Right cardiac atrium (tissue), 5 donors: ENCODE measurements around the gene ENPP3. TPM values are rescaled to one million over a fixed set of nuclear protein-coding genes. Genes with fewer than 3 reads are reported as not detected.

Experiments
- ATAC-seq, 2 donors: fragments of 200-7000 bp; cut with Tn5 transposase; one replicate each; pipeline versions ENCODE4 v1.8.0 to v1.9.1; 2020; ENCODE audit warnings: moderate library complexity in 2 of 2, mild to moderate bottlenecking in 1 of 2
- DNase-seq, 3 donors: peaks; one replicate each; pipeline ENCODE4 v3.0.0-alpha.2; 2020
- H3K27ac ChIP-seq: one replicate; pipeline ENCODE4 v1.5.1; 2013; ENCODE audit warnings: mild to moderate bottlenecking, low read length, control low read depth, moderate library complexity
- H3K27me3 ChIP-seq: one replicate; pipeline ENCODE4 v1.6.1; 2013; ENCODE audit not compliant: control insufficient read depth, insufficient read depth
- H3K4me1 ChIP-seq: one replicate; pipeline ENCODE4 v1.6.1; 2013; ENCODE audit warnings: low read length; ENCODE audit not compliant: control insufficient read depth, insufficient read depth
- H3K4me3 ChIP-seq: one replicate; pipeline ENCODE4 v1.5.1; 2013; ENCODE audit warnings: low read length, control low read depth
- H3K9me3 ChIP-seq: one replicate; pipeline ENCODE4 v1.6.1; 2013; ENCODE audit warnings: low read length; ENCODE audit not compliant: control insufficient read depth
- WGBS: extraction: QIAGEN DNeasy Blood & Tissue Kit; methylation state at CpG from one replicate; pipeline ENCODE4 v1.1.7; 2013; 5-methylcytosine and 5-hydroxymethylcytosine counted together
- intact Hi-C, 4 donors: fragments of 100-400 bp; cut with DNase I; formaldehyde crosslinking; loops; one replicate each; pipeline versions ENCODE4 v1.11.0 to v1.14.0; 2022 to 2023
- polyA plus RNA-seq: library from polyadenylated mRNA; stranded (reverse); fragments of 200-250 nt; gene quantifications from one replicate; pipeline ENCODE4 v1.2.3, GENCODE V29; 2013
- total RNA-seq, 4 donors: library from RNA; stranded (reverse); fragmentation: NEBNext Ultra II Directional; extraction: Animal tissue kit (Norgen Biotek cat#: 25700); gene quantifications; one replicate each; pipeline ENCODE4 v1.2.1, GENCODE V29; 2021
- donor health status: healthy with polysubstance abuse.
- donor health status: DM: no; HTN: yes; CAD: no.
- donor health status: DM: no; HTN: no; CAD: no.
- donor health status: DM: no; HTN: yes; CAD: no; lungs with severe emphysema.
- donor health status: DM: yes; HTN: yes; CAD: no.

Gene ENPP3
- total and polyA plus RNA-seq, 5 donors = 0.14 to 0.40 (median 0.15) TPM

DNA sequence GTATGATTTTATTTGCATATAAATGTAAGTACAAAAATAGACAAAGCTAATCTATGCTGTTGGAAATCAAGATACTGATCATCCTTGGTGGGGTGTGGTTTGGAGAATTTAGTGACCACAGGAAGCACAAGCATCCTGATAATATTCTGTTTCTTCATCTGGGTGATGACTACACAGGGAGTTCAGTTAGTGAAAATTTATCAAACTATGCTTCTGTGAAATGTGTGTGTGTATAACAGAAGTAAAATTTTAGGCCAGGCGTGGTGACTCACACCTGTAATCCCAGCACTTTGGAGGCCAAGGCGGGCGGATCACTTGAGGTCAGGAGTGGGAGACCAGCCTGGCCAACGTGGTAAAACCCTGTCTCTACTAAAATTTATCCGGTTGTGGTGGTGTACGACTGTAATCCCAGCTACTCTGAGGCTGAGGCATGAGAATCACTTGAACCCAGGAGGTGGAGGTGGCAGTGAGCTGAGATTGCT lies 20.6 kb downstream of the ENPP3 start:
- H3K4me1 ChIP-seq = no peaks in the 10 kb centered on the region
- no peak for ATAC-seq
- WGBS = 83% methylated on average over 6 of the region's 6 CpGs
- no peaks in the 10 kb centered on the region for H3K27me3 ChIP-seq
- no peak overlapping the region for H3K27ac ChIP-seq
- DNase-seq = no peak
- no peaks in the 10 kb centered on the region for H3K9me3 ChIP-seq
- no peak overlapping the region for H3K4me3 ChIP-seq
- intact Hi-C loops = no loop called here

DNA sequence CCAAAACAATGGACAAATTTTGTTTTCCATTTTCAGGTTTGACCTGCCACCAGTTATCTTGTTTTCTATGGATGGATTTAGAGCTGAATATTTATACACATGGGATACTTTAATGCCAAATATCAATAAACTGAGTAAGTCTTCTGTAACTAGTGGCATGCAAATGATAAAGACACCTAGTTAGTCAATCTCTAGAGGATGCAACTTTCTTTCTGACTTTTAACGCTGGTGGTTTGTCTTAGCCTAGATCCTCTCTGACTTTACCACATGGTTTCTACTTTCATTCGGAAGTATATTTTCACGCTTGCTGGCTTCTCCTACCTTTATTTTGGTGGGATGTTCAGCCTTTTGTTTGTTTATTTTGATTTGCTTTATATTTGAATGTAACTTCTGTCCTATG lies 21.2 kb downstream of the ENPP3 start:
- 93% methylated on average over 3 of the region's 3 CpGs for WGBS
- ATAC-seq (no peak), DNase-seq (no peak)
- Histone ChIP-seq H3K4me3 (no peak overlapping the region), H3K27ac (no peak overlapping the region), H3K27me3 (no peaks in the 10 kb centered on the region), H3K9me3 (no peaks in the 10 kb centered on the region), H3K4me1 (no peaks in the 10 kb centered on the region)
- intact Hi-C loops = no loop called here

DNA sequence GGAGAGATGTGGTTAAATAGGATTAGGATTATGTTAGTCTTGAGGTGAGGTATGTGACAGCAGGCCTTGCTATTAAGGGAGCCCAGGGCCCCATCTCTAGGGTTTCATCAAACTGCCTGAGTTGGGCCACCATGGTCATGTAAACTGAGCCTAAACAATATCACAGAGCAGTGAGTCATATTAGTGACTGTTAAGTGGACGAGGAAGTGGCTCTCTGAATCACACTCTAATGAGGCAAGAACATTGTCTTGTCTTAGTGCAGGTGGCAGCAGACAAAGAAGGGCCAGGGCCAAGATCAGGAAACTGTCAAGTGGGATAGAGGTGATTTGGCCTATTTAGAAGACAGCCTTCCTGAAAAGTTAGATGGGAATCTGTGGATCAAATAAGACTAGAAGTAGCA lies 23.1 kb downstream of the ENPP3 start:
- no peak overlapping the region for H3K27ac ChIP-seq

GRCh38 chr6:131663578-131664165 lies 26.6 kb downstream of the ENPP3 start:
- no peak overlapping the region for H3K27ac ChIP-seq
- DNase-seq (no peak), ATAC-seq (no peak)
- no peak overlapping the region for H3K4me3 ChIP-seq
- H3K27me3 ChIP-seq = no peaks in the 10 kb centered on the region
- 89% methylated on average over 2 of the region's 2 CpGs for WGBS
- H3K9me3 ChIP-seq = no peaks in the 10 kb centered on the region
- intact Hi-C loops = no loop called here
- no peaks in the 10 kb centered on the region for H3K4me1 ChIP-seq

More for the DNA sequence above, 23.1 kb downstream of the ENPP3 start:
- Histone ChIP-seq H3K27me3 (no peaks in the 10 kb centered on the region), H3K4me1 (no peaks in the 10 kb centered on the region), H3K4me3 (no peak overlapping the region), H3K9me3 (no peaks in the 10 kb centered on the region)
- ATAC-seq (no peak), DNase-seq (no peak)
- WGBS = 48% methylated on average over 1 of the region's 1 CpG
- intact Hi-C loops = no loop called here

GRCh38 chr6:131669891-131670290 lies 32.8 kb downstream of the ENPP3 start:
- no peak overlapping the region for H3K27ac ChIP-seq

DNA sequence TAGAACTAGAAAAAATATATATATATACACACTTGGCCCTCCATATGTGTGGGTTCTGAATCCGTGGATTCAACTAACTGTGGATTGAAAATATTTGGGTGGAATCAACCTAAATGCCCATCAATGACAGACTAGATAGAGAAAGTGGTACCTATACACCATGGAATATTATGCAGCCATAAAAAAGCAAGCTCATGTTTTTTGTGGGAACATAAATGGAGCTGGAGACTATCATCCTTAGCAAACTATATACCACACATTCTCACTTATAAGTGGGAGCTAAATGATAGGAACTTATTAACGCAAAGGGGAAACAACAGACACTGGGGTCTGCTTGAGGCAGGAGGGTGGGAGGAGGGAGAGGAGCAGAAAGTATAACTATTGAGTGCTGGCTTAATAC lies 36.1 kb downstream of the ENPP3 start:
- WGBS = 92% methylated on average over 2 of the region's 2 CpGs

More at GRCh38 chr6:131669891-131670290, 32.8 kb downstream of the ENPP3 start:
- no peak for ATAC-seq
- no peaks in the 10 kb centered on the region for H3K27me3 ChIP-seq
- DNase-seq = no peak
- H3K4me3 ChIP-seq = no peak overlapping the region
- H3K4me1 ChIP-seq = no peaks in the 10 kb centered on the region
- WGBS = 40% methylated on average over 1 of the region's 1 CpG
- intact Hi-C loops = no loop called here
- H3K9me3 ChIP-seq = no peaks in the 10 kb centered on the region

DNA sequence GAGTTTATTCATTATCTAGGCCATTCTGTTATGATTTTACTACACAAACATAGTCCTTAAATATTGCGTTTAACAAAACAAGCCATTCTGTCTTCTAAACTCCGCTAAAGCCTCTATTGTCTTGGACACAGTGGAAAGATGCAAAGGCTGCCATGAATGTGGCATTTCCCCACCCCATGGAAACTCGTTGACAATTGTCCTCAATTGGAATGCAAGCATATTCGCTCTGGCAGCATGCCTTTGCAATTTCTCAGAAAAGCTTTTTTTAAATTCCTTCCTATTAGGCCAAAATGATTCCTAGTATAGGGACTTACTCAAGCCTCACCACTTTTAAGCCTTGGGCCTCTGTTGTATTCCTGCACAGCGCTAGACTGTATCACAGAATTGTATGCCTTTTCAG lies 41.3 kb downstream of the ENPP3 start:
- H3K27me3 ChIP-seq = no peaks in the 10 kb centered on the region
- H3K4me3 ChIP-seq = no peak overlapping the region
- intact Hi-C loops = no loop called here
- ATAC-seq = no peak
- H3K9me3 ChIP-seq = no peaks in the 10 kb centered on the region
- H3K4me1 ChIP-seq = no peaks in the 10 kb centered on the region
- H3K27ac ChIP-seq = no peak overlapping the region
- WGBS = 76% methylated on average over 5 of the region's 5 CpGs
- DNase-seq = no peak

More for the DNA sequence above, 36.1 kb downstream of the ENPP3 start:
- no peaks in the 10 kb centered on the region for H3K27me3 ChIP-seq
- no peaks in the 10 kb centered on the region for H3K4me1 ChIP-seq
- intact Hi-C loops = no loop called here
- H3K27ac ChIP-seq = no peak overlapping the region
- H3K9me3 ChIP-seq = no peaks in the 10 kb centered on the region
- H3K4me3 ChIP-seq = no peak overlapping the region
- DNase-seq (no peak), ATAC-seq (no peak)

DNA sequence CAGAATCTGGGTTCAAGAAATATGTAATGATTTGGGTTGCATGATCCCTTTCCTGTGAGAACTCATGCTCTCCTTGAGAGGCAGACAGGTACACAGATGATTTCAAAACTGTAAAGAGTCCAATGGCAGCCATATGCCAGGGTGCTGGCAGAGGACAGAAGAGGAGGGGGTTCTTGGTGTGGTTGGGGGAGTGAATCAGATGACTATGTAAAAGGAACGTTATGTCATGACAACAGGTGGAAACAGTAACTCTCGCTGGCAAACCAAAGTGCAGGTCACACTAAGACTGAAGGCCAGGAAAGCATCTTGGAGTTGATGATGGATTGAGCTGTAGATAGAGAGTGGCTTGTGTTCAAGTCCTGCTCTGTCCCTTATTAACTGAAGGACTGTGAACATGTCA lies 43.8 kb downstream of the ENPP3 start:
- WGBS = 80% methylated on average over 2 of the region's 2 CpGs
- no peak for DNase-seq
- intact Hi-C loops = no loop called here
- Histone ChIP-seq H3K27ac (no peak overlapping the region), H3K27me3 (no peaks in the 10 kb centered on the region), H3K4me1 (no peaks in the 10 kb centered on the region), H3K9me3 (no peaks in the 10 kb centered on the region), H3K4me3 (no peak overlapping the region)
- ATAC-seq = no peak

DNA sequence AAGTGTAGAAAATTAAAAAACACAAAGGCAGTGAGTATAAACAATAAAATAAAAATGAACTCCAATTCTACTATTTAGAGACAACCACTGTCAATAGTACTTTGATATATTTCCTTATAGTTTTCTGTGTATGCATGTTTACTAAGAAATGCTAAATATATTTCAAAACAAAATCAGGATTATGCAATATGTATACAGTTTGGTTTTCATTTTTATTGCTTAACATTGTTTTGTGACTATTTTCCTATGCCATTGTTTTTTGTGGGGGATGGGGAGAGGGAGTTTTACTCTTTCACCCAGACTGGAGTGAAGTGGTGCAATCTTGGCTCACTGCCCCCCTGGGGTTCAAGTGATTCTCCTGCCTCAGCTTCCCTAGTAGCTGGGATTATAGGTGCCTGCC lies 44.5 kb downstream of the ENPP3 start:
- H3K27ac ChIP-seq = no peak overlapping the region
- no peaks in the 10 kb centered on the region for H3K9me3 ChIP-seq
- H3K27me3 ChIP-seq = no peaks in the 10 kb centered on the region
- DNase-seq (no peak), ATAC-seq (no peak)
- H3K4me3 ChIP-seq = no peak overlapping the region
- H3K4me1 ChIP-seq = no peaks in the 10 kb centered on the region
- intact Hi-C loops = no loop called here

DNA sequence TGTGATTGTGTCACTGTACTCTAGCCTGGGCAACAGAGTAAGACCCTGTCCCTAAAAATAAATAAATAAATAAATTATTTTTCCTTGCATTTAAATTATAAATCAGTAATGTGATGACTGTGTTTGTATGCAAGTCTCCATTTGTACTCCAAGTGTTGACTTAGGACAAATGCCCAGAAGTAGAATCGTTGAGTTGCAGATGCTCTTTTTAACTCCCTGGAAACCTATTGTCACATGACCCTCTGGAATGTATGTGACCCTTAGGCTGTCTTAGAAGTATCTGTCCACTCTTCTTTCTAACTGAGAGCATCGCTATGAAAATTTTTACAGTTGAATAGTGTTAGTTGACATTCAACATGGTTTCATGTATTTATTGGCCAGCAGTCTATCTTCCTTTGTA lies 45.3 kb downstream of the ENPP3 start:
- intact Hi-C loops = no loop called here
- DNase-seq = no peak

DNA sequence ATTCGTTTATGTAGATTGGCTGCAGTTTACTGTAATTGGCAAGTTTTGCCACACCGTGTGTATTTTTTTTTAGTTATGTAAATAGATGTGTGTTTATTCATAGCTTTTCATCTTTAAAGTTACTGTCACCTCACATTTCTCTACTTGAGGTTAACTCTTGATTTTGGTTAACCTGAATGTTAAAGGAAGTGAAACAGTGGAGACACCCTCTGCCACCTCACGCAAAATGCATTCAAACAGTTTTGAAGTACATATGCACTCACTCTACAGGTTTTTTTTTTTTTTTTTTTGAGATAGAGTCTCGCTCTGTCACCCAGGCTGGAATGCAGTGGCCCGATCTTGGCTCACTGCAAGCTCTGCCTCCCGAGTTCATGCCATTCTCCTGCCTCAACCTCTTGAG lies 46.4 kb downstream of the ENPP3 start:
- Histone ChIP-seq H3K4me3 (no peak overlapping the region), H3K27ac (no peak overlapping the region), H3K27me3 (no peaks in the 10 kb centered on the region), H3K4me1 (no peaks in the 10 kb centered on the region), H3K9me3 (no peaks in the 10 kb centered on the region)
- WGBS = 83% methylated on average over 6 of the region's 6 CpGs
- ATAC-seq = no peak
- intact Hi-C loops = no loop called here
- no peak for DNase-seq

More for the DNA sequence above, 45.3 kb downstream of the ENPP3 start:
- Histone ChIP-seq H3K4me1 (no peaks in the 10 kb centered on the region), H3K9me3 (no peaks in the 10 kb centered on the region), H3K27ac (no peak overlapping the region), H3K4me3 (no peak overlapping the region), H3K27me3 (no peaks in the 10 kb centered on the region)
- no peak for ATAC-seq
- WGBS = 43% methylated on average over 2 of the region's 2 CpGs

GRCh38 chr6:131685266-131685780 lies 48.2 kb downstream of the ENPP3 start:
- ATAC-seq (no peak), DNase-seq (no peak)
- Histone ChIP-seq H3K27me3 (no peaks in the 10 kb centered on the region), H3K9me3 (no peaks in the 10 kb centered on the region), H3K4me3 (no peak overlapping the region), H3K27ac (no peak overlapping the region), H3K4me1 (no peaks in the 10 kb centered on the region)
- intact Hi-C loops = no loop called here
- WGBS = 91% methylated on average over 4 of the region's 4 CpGs
